ENCODE data around the gene MAP2K5. TPM values are rescaled to one million over a fixed set of nuclear protein-coding genes. Genes with fewer than 3 reads are reported as not detected.

MAP2K5 gene
- total and polyA plus RNA-seq, 4 donors, result 3.8 to 6.4 (median 5.6) TPM

DNA sequence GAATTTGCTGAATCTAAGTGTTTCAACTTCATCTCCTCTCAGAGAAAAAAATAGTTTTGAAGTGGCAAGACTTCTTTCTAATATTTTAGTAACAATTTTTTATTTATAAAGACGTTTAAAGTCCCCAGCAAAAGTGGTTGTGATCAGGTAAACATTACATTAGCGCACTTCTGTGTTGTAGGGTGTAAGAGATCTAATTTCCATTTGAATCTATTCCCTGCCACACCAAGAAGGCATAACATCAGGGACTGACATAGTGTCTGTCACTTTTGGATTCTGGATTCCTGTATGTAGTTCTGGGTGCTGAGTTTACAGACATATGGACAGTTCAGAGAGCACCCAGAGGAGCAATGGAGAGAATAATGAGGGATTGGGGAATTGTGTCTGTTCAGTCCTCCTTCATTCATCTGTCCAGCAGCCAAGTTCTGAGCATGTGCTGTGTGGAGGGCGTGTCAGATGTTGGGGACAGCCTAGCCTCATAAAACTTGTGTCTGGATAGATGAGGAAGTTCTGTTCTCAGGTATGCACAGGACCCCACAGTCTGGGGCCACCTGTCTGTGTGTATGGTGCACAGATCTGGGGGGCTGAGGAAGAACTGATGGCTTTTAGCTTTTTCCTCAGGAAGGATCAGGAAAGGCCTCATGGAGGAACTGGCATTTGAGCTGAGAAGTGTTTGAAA lies 65.6 kb downstream of the MAP2K5 start:
- H3K27me3 ChIP-seq (ENCODE audit: control insufficient read depth in 4 of 4, insufficient read depth in 4 of 4, low read length in 3 of 4), result no peaks in the 10 kb centered on the region
- 89% methylated on average over 3 of the region's 3 CpGs for WGBS
- no peak for DNase-seq (ENCODE audit: low spot score)

DNA sequence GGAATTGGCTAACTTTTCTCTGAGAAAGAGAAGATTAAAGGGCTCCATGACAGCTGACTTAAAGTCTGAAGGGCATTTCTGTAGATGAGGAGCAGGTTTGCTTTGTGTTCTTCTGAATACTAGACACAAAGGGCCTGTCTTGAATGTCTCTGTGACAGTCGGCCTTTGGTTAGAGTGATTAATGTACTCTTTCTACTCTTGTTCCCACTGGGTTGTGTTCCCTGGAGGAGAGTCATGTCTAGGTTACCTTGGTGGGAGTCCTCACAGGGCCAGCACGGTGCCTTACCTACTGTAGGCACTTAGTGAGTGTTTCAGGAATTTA lies 66.1 kb downstream of the MAP2K5 start:
- Histone ChIP-seq H3K9ac (ENCODE audit: low read depth in 1 of 2, low read length in 2 of 2) (no peak overlapping the region), H3K9me3 (ENCODE audit: control insufficient read depth in 4 of 4, low read length in 3 of 4) (no peaks in the 10 kb centered on the region), H3K4me1 (ENCODE audit: control insufficient read depth in 4 of 4, insufficient read depth in 4 of 4, low read length in 3 of 4) (peaks cover 6 to 26% (median 21%) of the 10 kb centered on the region in 4 donors), H3K36me3 (ENCODE audit: control insufficient read depth in 4 of 4, insufficient read depth in 3 of 4, low read depth in 1 of 4, low read length in 3 of 4) (no peaks in the 10 kb centered on the region), H3K27me3 (ENCODE audit: control insufficient read depth in 4 of 4, insufficient read depth in 4 of 4, low read length in 3 of 4) (no peaks in the 10 kb centered on the region), H3K4me3 (ENCODE audit: low read depth in 1 of 3, low read length in 3 of 3) (no peak overlapping the region), H3K27ac (ENCODE audit: low read depth in 1 of 2, low read length in 2 of 2) (no peak overlapping the region)
- 98% methylated on average over 2 of the region's 2 CpGs for WGBS
- no peak for DNase-seq (ENCODE audit: low spot score)
- no peak for TF ChIP-seq FOXA2 (IDR thresholded peaks at IDR 0.05)
- no peak for TF ChIP-seq JUND (IDR thresholded peaks at IDR 0.05)
- TF ChIP-seq, protein P1, sequence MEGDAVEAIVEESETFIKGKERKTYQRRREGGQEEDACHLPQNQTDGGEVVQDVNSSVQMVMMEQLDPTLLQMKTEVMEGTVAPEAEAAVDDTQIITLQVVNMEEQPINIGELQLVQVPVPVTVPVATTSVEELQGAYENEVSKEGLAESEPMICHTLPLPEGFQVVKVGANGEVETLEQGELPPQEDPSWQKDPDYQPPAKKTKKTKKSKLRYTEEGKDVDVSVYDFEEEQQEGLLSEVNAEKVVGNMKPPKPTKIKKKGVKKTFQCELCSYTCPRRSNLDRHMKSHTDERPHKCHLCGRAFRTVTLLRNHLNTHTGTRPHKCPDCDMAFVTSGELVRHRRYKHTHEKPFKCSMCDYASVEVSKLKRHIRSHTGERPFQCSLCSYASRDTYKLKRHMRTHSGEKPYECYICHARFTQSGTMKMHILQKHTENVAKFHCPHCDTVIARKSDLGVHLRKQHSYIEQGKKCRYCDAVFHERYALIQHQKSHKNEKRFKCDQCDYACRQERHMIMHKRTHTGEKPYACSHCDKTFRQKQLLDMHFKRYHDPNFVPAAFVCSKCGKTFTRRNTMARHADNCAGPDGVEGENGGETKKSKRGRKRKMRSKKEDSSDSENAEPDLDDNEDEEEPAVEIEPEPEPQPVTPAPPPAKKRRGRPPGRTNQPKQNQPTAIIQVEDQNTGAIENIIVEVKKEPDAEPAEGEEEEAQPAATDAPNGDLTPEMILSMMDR (IDR thresholded peaks at IDR 0.05; ENCODE audit: low read depth, low read length, missing input control), result no peak
- TF ChIP-seq TAF1 (conservative IDR thresholded peaks at IDR 0.05), result no peak
- no peak for TF ChIP-seq GABPA (IDR thresholded peaks at IDR 0.05 in 1 of 2, conservative IDR thresholded peaks at IDR 0.05 in 1 of 2)
- TF ChIP-seq, protein P2, sequence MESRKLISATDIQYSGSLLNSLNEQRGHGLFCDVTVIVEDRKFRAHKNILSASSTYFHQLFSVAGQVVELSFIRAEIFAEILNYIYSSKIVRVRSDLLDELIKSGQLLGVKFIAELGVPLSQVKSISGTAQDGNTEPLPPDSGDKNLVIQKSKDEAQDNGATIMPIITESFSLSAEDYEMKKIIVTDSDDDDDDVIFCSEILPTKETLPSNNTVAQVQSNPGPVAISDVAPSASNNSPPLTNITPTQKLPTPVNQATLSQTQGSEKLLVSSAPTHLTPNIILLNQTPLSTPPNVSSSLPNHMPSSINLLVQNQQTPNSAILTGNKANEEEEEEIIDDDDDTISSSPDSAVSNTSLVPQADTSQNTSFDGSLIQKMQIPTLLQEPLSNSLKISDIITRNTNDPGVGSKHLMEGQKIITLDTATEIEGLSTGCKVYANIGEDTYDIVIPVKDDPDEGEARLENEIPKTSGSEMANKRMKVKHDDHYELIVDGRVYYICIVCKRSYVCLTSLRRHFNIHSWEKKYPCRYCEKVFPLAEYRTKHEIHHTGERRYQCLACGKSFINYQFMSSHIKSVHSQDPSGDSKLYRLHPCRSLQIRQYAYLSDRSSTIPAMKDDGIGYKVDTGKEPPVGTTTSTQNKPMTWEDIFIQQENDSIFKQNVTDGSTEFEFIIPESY (IDR thresholded peaks at IDR 0.05), result no peak
- TF ChIP-seq FOXA1 (IDR thresholded peaks at IDR 0.05), result no peak
- no peak for TF ChIP-seq EGR1 (IDR thresholded peaks at IDR 0.05; ENCODE audit: low read depth in 2 of 2)
- no peak for TF ChIP-seq HNF4G (IDR thresholded peaks at IDR 0.05)
- TF ChIP-seq, protein P3, sequence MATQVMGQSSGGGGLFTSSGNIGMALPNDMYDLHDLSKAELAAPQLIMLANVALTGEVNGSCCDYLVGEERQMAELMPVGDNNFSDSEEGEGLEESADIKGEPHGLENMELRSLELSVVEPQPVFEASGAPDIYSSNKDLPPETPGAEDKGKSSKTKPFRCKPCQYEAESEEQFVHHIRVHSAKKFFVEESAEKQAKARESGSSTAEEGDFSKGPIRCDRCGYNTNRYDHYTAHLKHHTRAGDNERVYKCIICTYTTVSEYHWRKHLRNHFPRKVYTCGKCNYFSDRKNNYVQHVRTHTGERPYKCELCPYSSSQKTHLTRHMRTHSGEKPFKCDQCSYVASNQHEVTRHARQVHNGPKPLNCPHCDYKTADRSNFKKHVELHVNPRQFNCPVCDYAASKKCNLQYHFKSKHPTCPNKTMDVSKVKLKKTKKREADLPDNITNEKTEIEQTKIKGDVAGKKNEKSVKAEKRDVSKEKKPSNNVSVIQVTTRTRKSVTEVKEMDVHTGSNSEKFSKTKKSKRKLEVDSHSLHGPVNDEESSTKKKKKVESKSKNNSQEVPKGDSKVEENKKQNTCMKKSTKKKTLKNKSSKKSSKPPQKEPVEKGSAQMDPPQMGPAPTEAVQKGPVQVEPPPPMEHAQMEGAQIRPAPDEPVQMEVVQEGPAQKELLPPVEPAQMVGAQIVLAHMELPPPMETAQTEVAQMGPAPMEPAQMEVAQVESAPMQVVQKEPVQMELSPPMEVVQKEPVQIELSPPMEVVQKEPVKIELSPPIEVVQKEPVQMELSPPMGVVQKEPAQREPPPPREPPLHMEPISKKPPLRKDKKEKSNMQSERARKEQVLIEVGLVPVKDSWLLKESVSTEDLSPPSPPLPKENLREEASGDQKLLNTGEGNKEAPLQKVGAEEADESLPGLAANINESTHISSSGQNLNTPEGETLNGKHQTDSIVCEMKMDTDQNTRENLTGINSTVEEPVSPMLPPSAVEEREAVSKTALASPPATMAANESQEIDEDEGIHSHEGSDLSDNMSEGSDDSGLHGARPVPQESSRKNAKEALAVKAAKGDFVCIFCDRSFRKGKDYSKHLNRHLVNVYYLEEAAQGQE (IDR thresholded peaks at IDR 0.05), result no peak
- TF ChIP-seq RAD21 (IDR thresholded peaks at IDR 0.05), result no peak
- TF ChIP-seq, protein P4, sequence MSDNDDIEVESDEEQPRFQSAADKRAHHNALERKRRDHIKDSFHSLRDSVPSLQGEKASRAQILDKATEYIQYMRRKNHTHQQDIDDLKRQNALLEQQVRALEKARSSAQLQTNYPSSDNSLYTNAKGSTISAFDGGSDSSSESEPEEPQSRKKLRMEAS (IDR thresholded peaks at IDR 0.05), result no peak

More for the DNA sequence above, 65.6 kb downstream of the MAP2K5 start:
- no peaks in the 10 kb centered on the region for H3K9me3 ChIP-seq (ENCODE audit: control insufficient read depth in 4 of 4, low read length in 3 of 4)
- H3K27ac ChIP-seq (ENCODE audit: low read depth in 1 of 2, low read length in 2 of 2), result no peak overlapping the region
- no peak overlapping the region for H3K4me3 ChIP-seq (ENCODE audit: low read depth in 1 of 3, low read length in 3 of 3)
- peaks cover 4 to 22% (median 19%) of the 10 kb centered on the region in 4 donors for H3K4me1 ChIP-seq (ENCODE audit: control insufficient read depth in 4 of 4, insufficient read depth in 4 of 4, low read length in 3 of 4)
- no peak overlapping the region for H3K9ac ChIP-seq (ENCODE audit: low read depth in 1 of 2, low read length in 2 of 2)
- H3K36me3 ChIP-seq (ENCODE audit: control insufficient read depth in 4 of 4, insufficient read depth in 3 of 4, low read depth in 1 of 4, low read length in 3 of 4), result no peaks in the 10 kb centered on the region
- no peak for TF ChIP-seq SP1 (IDR thresholded peaks at IDR 0.05)
- TF ChIP-seq, protein P1 (IDR thresholded peaks at IDR 0.05; ENCODE audit: low read depth, low read length, missing input control), result no peak
- TF ChIP-seq NR2F2 (IDR thresholded peaks at IDR 0.05), result no peak
- no peak for TF ChIP-seq GABPA (IDR thresholded peaks at IDR 0.05 in 1 of 2, conservative IDR thresholded peaks at IDR 0.05 in 1 of 2)
- TF ChIP-seq HNF4G (IDR thresholded peaks at IDR 0.05), result no peak
- no peak for TF ChIP-seq HNF4A (conservative IDR thresholded peaks at IDR 0.05)
- TF ChIP-seq, protein P2 (IDR thresholded peaks at IDR 0.05), result no peak
- TF ChIP-seq FOXA1 (IDR thresholded peaks at IDR 0.05), result no peak
- no peak for TF ChIP-seq YY1 (IDR thresholded peaks at IDR 0.05)

All from liver (tissue), 9 donors.